ENCODE results near the gene MFSD12. TPM values are rescaled to one million over a fixed set of nuclear protein-coding genes. Genes with fewer than 3 reads are reported as not detected.
"Not testable (repeated sequence)": the region's sequence is repeated elsewhere in the genome, so short reads cannot be mapped to it uniquely, and the experiment has no call there.

Gene MFSD12
- total and polyA plus RNA-seq, 8 donors: 32.2 to 90.2 (median 46.7) TPM

DNA sequence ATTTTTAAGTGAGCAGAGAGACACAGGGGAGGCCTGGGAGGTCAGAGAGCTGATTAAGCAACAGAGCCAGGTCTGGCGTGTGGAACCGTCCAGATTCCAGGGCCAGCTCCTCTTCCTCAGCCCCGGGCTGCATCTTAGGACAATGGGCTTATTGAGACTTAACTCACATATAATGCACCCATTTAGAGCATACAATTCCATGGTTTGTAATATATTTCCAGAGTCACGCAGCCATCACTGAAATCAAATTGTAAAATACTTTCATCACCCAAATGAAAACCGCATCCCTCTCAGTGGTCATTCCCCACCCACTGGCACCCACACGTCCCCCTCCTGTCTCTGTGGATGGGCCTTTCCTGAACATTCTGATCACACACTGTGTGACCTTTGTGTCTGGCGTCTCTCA, 13.2 kb upstream of the MFSD12 start:
- intact Hi-C loops (cut with DNase I): no loop called here
- no peak overlapping the region for H3K27ac ChIP-seq
- peaks cover 0 to 16% of the 10 kb centered on the region in 2 donors for H3K4me1 ChIP-seq
- DNase-seq (no peak), ATAC-seq (no peak)
- H3K4me3 ChIP-seq: no peak overlapping the region
- TF ChIP-seq, protein P1, sequence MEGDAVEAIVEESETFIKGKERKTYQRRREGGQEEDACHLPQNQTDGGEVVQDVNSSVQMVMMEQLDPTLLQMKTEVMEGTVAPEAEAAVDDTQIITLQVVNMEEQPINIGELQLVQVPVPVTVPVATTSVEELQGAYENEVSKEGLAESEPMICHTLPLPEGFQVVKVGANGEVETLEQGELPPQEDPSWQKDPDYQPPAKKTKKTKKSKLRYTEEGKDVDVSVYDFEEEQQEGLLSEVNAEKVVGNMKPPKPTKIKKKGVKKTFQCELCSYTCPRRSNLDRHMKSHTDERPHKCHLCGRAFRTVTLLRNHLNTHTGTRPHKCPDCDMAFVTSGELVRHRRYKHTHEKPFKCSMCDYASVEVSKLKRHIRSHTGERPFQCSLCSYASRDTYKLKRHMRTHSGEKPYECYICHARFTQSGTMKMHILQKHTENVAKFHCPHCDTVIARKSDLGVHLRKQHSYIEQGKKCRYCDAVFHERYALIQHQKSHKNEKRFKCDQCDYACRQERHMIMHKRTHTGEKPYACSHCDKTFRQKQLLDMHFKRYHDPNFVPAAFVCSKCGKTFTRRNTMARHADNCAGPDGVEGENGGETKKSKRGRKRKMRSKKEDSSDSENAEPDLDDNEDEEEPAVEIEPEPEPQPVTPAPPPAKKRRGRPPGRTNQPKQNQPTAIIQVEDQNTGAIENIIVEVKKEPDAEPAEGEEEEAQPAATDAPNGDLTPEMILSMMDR (IDR thresholded peaks at IDR 0.05): no peak
- H3K27me3 ChIP-seq: no peaks in the 10 kb centered on the region
- no peaks in the 10 kb centered on the region for H3K36me3 ChIP-seq
- H3K9me3 ChIP-seq: no peaks in the 10 kb centered on the region

DNA sequence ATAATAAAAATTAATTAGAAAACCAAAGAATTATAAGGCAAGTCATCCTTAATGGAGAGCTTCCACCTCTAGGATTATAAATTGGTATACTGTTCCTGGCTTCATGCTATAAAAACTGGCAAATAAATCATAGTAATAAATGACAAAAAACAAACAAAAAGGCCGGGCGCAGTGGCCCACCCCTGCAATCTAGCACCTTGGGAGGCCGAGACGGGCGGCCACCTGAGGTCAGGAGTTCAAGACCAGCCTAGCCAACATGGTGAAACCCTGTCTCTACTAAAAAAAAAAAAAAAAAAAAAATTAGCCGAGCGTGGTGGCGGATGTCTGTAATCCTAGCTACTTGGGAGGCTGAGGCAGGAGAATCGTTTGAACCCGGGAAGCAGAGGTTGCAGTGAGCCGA, 12.7 kb upstream of the MFSD12 start:
- H3K36me3 ChIP-seq; H3K4me3 ChIP-seq; H3K27me3 ChIP-seq; intact Hi-C loops (cut with DNase I); H3K9me3 ChIP-seq; DNase-seq; ATAC-seq; H3K27ac ChIP-seq: not testable (repeated sequence)
- peaks cover 0 to 16% of the 10 kb centered on the region in 2 donors for H3K4me1 ChIP-seq

DNA sequence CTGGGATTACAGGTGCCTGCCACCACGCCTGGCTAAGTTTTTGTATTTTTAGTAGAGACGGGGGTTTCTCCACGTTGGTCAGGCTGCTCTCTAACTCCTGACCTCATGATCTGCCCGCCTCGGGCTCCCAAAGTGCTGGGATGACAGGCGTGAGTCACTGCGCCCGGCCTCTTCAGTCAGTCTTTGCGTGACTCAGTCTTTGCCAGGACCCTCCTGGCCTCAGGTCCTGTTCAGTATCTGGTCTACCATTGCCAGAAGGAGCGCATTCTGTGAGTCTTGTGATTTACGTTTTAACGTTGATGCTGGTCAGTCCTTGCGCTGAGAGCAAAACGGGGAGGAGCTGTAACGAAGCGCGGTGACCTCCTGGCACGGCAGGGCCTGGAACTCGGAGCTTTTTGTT, 7.8 kb upstream of the MFSD12 start:
- intact Hi-C loops (cut with DNase I): no loop called here
- no peaks in the 10 kb centered on the region for H3K4me1 ChIP-seq
- DNase-seq (no peak), ATAC-seq (no peak)
- H3K27ac ChIP-seq: no peak overlapping the region
- no peaks in the 10 kb centered on the region for H3K36me3 ChIP-seq
- no peaks in the 10 kb centered on the region for H3K9me3 ChIP-seq
- no peaks in the 10 kb centered on the region for H3K27me3 ChIP-seq
- H3K4me3 ChIP-seq: no peak overlapping the region
- TF ChIP-seq, protein P1 (IDR thresholded peaks at IDR 0.05): no peak

DNA sequence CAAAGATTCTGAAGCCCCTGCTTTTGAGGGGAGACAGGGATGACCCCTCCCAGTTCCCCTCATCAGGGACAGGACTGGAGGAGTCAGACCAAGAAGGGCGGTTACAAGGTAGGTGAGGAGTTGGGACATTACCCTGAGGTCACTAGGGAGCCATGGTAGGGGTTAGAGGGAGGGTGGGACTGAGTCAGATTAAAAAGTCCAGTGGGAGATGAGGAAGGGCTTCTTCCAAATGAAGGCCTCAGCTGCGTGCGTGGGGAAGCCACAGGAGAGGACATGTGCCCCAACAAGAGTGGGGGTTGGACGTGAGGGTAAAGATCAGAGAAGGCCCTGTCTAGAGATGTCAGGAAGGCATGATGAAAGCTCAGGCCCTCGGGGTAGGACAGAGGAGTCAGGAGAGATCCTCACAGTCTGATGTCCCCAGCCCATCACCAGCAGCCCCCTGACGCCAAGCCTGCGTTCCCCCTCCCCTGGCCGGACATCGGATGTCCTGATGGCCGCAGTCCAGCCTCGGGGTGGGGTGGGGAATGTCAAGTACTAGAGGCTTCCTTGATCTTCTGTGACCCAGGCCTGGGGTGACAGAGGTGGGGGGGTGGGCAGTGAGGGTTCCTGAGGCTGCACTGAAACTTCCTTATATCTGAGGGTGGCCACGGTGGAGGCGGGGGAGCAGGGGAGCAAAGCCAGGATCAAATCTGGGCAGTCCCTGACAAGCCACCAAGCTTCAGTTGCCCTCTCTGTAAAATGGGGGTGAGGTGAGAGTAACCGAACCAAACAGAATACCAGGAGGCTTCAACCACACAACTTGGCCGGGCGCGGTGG, 6.5 kb upstream of the MFSD12 start:
- no peaks in the 10 kb centered on the region for H3K9me3 ChIP-seq
- no peak overlapping the region for H3K4me3 ChIP-seq
- ATAC-seq (no peak), DNase-seq (no peak)
- no peaks in the 10 kb centered on the region for H3K4me1 ChIP-seq
- intact Hi-C loops (cut with DNase I): no loop called here
- H3K36me3 ChIP-seq: no peaks in the 10 kb centered on the region
- H3K27me3 ChIP-seq: no peaks in the 10 kb centered on the region
- H3K27ac ChIP-seq: no peak overlapping the region
- TF ChIP-seq, protein P1 (IDR thresholded peaks at IDR 0.05): no peak

DNA sequence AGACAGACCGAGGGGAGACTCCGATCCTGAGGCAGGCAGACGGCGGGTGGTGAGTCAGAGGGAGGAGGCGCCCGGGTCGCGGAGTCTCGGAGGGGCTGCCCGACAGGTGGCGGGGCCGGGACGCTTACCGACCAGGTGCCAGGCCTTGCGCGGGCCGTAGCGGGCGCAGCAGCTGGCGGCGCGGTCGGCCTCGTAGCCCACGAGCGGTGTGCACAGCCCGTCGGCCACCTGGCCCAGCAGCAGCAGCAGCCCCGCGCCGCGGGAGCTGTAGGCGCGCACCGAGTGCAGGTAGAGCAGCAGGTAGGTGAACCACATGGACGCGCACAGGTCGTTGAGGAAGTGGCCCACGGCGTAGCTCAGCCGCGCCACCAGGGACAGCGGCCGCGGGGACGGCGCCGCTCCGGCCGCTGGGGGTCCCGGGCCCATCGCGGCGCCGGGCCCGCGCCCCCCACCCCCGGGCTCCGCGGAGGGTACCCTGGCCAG, 367 bp downstream of the MFSD12 start:
- intact Hi-C loops (cut with DNase I): no loop called here
- peak in 1 of 4 donors; percentile 88 for DNase-seq

More for the DNA sequence above, 367 bp downstream of the MFSD12 start:
- H3K36me3 ChIP-seq: no peaks in the 10 kb centered on the region
- H3K9me3 ChIP-seq: no peaks in the 10 kb centered on the region
- no peaks in the 10 kb centered on the region for H3K27me3 ChIP-seq
- peak overlapping the region in 1 of 2 donors; percentile 83 for H3K27ac ChIP-seq
- H3K4me1 ChIP-seq: peaks cover 11 to 58% of the 10 kb centered on the region in 2 donors
- ATAC-seq: peak; percentile 3
- TF ChIP-seq, protein P1 (IDR thresholded peaks at IDR 0.05): no peak
- peak overlapping the region; percentile 90 to 91 for H3K4me3 ChIP-seq

Measured in left lung (tissue), 10 donors.